ENCODE data around the gene NSFL1C.

The NSFL1C gene

GRCh38 chr20:1486566-1486965 lies 19.9 kb upstream of the NSFL1C start:
- in situ Hi-C loops (cut with MboI; ENCODE audit: low sequenced_read_pairs, unreplicated experiment): no loop called here
- TF ChIP-seq, protein P1, sequence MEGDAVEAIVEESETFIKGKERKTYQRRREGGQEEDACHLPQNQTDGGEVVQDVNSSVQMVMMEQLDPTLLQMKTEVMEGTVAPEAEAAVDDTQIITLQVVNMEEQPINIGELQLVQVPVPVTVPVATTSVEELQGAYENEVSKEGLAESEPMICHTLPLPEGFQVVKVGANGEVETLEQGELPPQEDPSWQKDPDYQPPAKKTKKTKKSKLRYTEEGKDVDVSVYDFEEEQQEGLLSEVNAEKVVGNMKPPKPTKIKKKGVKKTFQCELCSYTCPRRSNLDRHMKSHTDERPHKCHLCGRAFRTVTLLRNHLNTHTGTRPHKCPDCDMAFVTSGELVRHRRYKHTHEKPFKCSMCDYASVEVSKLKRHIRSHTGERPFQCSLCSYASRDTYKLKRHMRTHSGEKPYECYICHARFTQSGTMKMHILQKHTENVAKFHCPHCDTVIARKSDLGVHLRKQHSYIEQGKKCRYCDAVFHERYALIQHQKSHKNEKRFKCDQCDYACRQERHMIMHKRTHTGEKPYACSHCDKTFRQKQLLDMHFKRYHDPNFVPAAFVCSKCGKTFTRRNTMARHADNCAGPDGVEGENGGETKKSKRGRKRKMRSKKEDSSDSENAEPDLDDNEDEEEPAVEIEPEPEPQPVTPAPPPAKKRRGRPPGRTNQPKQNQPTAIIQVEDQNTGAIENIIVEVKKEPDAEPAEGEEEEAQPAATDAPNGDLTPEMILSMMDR (IDR thresholded peaks at IDR 0.05; ENCODE audit: borderline replicate concordance, control extremely low read depth, extremely low read depth, insufficient read depth, missing control alignments): no peak
- DNase-seq (ENCODE audit: low spot score): no peak

GRCh38 chr20:1484438-1485116 lies 17.9 kb upstream of the NSFL1C start:
- TF ChIP-seq, protein P1 (IDR thresholded peaks at IDR 0.05; ENCODE audit: borderline replicate concordance, control extremely low read depth, extremely low read depth, insufficient read depth, missing control alignments): no peak
- in situ Hi-C loops (cut with MboI; ENCODE audit: low sequenced_read_pairs, unreplicated experiment): no loop called here
- DNase-seq (ENCODE audit: low spot score): no peak

DNA sequence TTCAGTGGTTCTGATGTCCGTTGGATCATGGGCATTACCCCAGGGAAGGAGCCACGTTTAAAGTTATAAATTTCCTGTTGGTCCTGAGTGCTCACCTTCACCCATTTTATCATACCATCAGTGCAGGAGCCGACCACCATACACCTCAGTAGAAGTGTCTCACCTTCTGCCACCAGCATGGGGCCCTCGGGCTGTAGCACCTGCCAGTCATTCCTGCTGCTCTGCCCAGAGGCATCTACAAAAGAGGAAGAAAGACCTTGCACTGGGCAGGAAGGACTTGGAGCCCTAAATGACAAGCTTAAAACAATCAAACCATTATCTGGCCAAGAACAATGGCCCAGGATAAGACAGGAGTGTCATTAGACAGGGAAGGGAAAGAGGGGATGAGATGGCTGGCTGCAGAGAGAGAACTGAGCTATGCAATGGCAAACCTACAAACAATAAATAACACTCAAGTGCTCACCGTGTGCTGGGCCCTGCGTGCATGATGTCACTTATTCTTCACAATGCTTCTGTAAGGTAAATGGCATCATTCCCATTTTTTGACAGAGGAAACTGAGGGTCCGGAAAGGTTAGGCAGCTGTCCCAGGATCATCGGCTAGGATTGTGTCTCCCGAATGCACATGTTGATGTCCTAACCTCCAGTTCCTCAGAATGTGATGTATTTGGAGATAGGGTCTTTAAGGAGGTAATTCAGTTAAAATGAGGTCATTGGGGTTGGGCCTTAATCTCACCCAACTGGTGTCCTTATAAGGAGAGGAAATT lies 13.4 kb upstream of the NSFL1C start:
- in situ Hi-C loops (cut with MboI; ENCODE audit: low sequenced_read_pairs, unreplicated experiment): no loop called here
- TF ChIP-seq, protein P1 (IDR thresholded peaks at IDR 0.05; ENCODE audit: borderline replicate concordance, control extremely low read depth, extremely low read depth, insufficient read depth, missing control alignments): no peak
- no peak for DNase-seq (ENCODE audit: low spot score)

DNA sequence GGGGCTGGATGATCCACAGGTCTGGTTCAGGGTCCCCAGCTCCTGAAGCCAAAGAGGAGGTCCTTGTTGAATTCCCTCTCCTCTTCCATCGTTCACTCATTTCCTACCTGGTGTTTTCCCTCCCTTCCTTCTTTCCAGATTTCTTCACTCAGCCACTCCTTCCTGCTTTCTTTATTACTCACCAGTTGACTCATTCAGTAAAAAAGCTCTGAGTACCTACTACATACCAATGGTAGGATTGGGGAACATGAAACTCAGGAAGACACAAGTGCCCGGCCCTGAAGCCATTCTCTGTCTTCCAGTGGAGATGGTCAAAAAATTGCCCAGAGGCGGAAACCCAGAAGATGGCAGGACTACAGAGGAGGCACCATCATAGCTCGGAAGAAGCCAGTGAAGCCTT lies 11.9 kb upstream of the NSFL1C start:
- DNase-seq (ENCODE audit: low spot score): no peak
- in situ Hi-C loops (cut with MboI; ENCODE audit: low sequenced_read_pairs, unreplicated experiment): no loop called here
- TF ChIP-seq, protein P1 (IDR thresholded peaks at IDR 0.05; ENCODE audit: borderline replicate concordance, control extremely low read depth, extremely low read depth, insufficient read depth, missing control alignments): no peak

GRCh38 chr20:1477896-1478490 lies 11.3 kb upstream of the NSFL1C start:
- in situ Hi-C loops (cut with MboI; ENCODE audit: low sequenced_read_pairs, unreplicated experiment): no loop called here
- TF ChIP-seq, protein P1 (IDR thresholded peaks at IDR 0.05; ENCODE audit: borderline replicate concordance, control extremely low read depth, extremely low read depth, insufficient read depth, missing control alignments): no peak
- DNase-seq (ENCODE audit: low spot score): no peak

GRCh38 chr20:1474817-1475603 lies 8.4 kb upstream of the NSFL1C start:
- in situ Hi-C loops (cut with MboI; ENCODE audit: low sequenced_read_pairs, unreplicated experiment): no loop called here
- DNase-seq (ENCODE audit: low spot score): no peak

More at GRCh38 chr20:1474817-1475603, 8.4 kb upstream of the NSFL1C start:
- TF ChIP-seq, protein P1 (IDR thresholded peaks at IDR 0.05; ENCODE audit: borderline replicate concordance, control extremely low read depth, extremely low read depth, insufficient read depth, missing control alignments): no peak

Measured in GM13976 (cell line).